HepG2 (cell line): ENCODE measurements around the gene FKBP10. TPM values are rescaled to one million over a fixed set of nuclear protein-coding genes. Genes with fewer than 3 reads are reported as not detected.

ENCODE experiments used
- ATF7-NPFF ChIP-seq: sonication (generic); formaldehyde crosslinking; IDR thresholded peaks from 2 replicates; pipeline ENCODE4 v1.8.1; 2023; ENCODE audit warnings: mild to moderate bottlenecking, low read depth, missing genetic modification reagents, moderate library complexity
- CBX5 ChIP-seq: sonication (generic); formaldehyde crosslinking; IDR thresholded peaks from 2 replicates; pipeline ENCODE4 v1.4.0; 2020; ENCODE audit warnings: missing genetic modification reagents, borderline replicate concordance
- HMGXB4 ChIP-seq, 2 experiments: sonication (generic) in 1 of 2; formaldehyde crosslinking in 1 of 2; IDR thresholded peaks; 2 replicates each; pipeline versions ENCODE4 v1.4.0 to v1.6.1; 2018 to 2020; ENCODE audit warnings: missing genetic modification reagents in 2 of 2, borderline replicate concordance in 1 of 2, low read depth in 1 of 2, mild to moderate bottlenecking in 1 of 2, missing biosample characterization in 1 of 2
- IKZF5 ChIP-seq: IDR thresholded peaks from 2 replicates; pipeline ENCODE4 v1.6.1; 2018; ENCODE audit warnings: missing genetic modification reagents, mild to moderate bottlenecking, missing compliant biosample characterization
- MED8 ChIP-seq: sonication (generic); formaldehyde crosslinking; IDR thresholded peaks from 2 replicates; pipeline ENCODE4 v1.8.1; 2023; ENCODE audit warnings: mild to moderate bottlenecking, missing genetic modification reagents; ENCODE audit not compliant: insufficient replicate concordance
- MEF2D ChIP-seq: sonication (generic); formaldehyde crosslinking; IDR thresholded peaks from 2 replicates; pipeline ENCODE4 v1.5.1; 2020; ENCODE audit warnings: mild to moderate bottlenecking, missing genetic modification reagents
- MIER2 ChIP-seq: IDR thresholded peaks from 2 replicates; pipeline ENCODE4 v1.6.1; 2016; ENCODE audit warnings: missing biosample characterization, missing genetic modification reagents
- NFE2L2 ChIP-seq: fragments of 150-350 bp; IDR thresholded peaks from 2 replicates; pipeline ENCODE4 v1.6.1; 2014; ENCODE audit warnings: low read length
- NR2C2 ChIP-seq: sonication (generic); formaldehyde crosslinking; IDR thresholded peaks from 2 replicates; pipeline ENCODE4 v1.4.0; 2020; ENCODE audit warnings: missing genetic modification reagents, mild to moderate bottlenecking, moderate library complexity, borderline replicate concordance
- RERE ChIP-seq: IDR thresholded peaks from 2 replicates; pipeline ENCODE4 v1.6.1; 2016; ENCODE audit warnings: low read depth, missing genetic modification reagents, missing compliant biosample characterization
- SALL1 ChIP-seq: sonication (generic); formaldehyde crosslinking; IDR thresholded peaks from 2 replicates; pipeline ENCODE4 v1.8.0; 2022; ENCODE audit warnings: mild to moderate bottlenecking, missing genetic modification reagents
- SOX13 ChIP-seq, 3 experiments: fragments of 450-650 bp in 1 of 3; sonication (generic) in 1 of 3; formaldehyde crosslinking in 1 of 3; IDR thresholded peaks in 2 of 3; conservative IDR thresholded peaks in 1 of 3; 2 replicates each; pipeline versions ENCODE4 v1.5.0 to v1.6.1; 2016 to 2020; ENCODE audit warnings: antibody characterized with exemption in 1 of 3, mild to moderate bottlenecking in 1 of 3, missing compliant biosample characterization in 1 of 3, missing genetic modification reagents in 1 of 3, moderate library complexity in 1 of 3
- SRSF4 ChIP-seq: fragments of 200-400 bp; formaldehyde crosslinking; IDR thresholded peaks from one replicate; pipeline ENCODE4 v1.6.1; 2018; ENCODE audit warnings: mild to moderate bottlenecking, low read depth, low read length, moderate library complexity; ENCODE audit not compliant: poor library complexity, severe bottlenecking
- TCF7L2 ChIP-seq: IDR thresholded peaks from 2 replicates; pipeline ENCODE4 v1.6.1; 2011; ENCODE audit warnings: mild to moderate bottlenecking, low read depth, low read length, moderate library complexity
- ZBTB7B ChIP-seq: sonication (generic); formaldehyde crosslinking; IDR thresholded peaks from 2 replicates; pipeline ENCODE4 v1.4.0; 2020; ENCODE audit warnings: missing genetic modification reagents
- ZBTB8A ChIP-seq: sonication (generic); formaldehyde crosslinking; IDR thresholded peaks from 2 replicates; pipeline ENCODE4 v1.4.0; 2020; ENCODE audit warnings: mild to moderate bottlenecking, low read depth, missing genetic modification reagents, borderline replicate concordance
- ZNF136 ChIP-seq: sonication (generic); formaldehyde crosslinking; IDR thresholded peaks from 2 replicates; pipeline ENCODE4 v1.8.1; 2022; ENCODE audit warnings: low read depth, mild to moderate bottlenecking, moderate library complexity, missing genetic modification reagents
- ZNF496 ChIP-seq: sonication (generic); formaldehyde crosslinking; IDR thresholded peaks from 2 replicates; pipeline ENCODE4 v1.8.1; 2023; ENCODE audit warnings: mild to moderate bottlenecking, moderate library complexity, missing genetic modification reagents; ENCODE audit not compliant: insufficient replicate concordance
- polyA plus RNA-seq, 8 experiments: library from polyadenylated mRNA; depleted of rRNA in 3 of 8; stranded (reverse) in 7 of 8; unstranded in 1 of 8; fragments of >200 nt; fragmentation: Illumina TruSeq in 4 of 8; extraction: Trizol in 4 of 8; gene quantifications; 2 replicates each; pipeline versions ENCODE4 v1.2.1 to v1.2.3, GENCODE V29; 2011 to 2016; ENCODE audit warnings: low read depth in 4 of 8, missing spikeins in 1 of 8, mixed read lengths in 1 of 8; ENCODE audit not compliant: insufficient read depth in 1 of 8
- total RNA-seq, 5 experiments: library from RNA; depleted of rRNA; stranded (reverse); fragments of >200 nt; fragmentation: Illumina TruSeq; extraction: Trizol; gene quantifications; 2 replicates each; pipeline ENCODE4 v1.2.3, GENCODE V29; 2016; ENCODE audit warnings: low read depth in 1 of 5

The FKBP10 gene
- total and polyA plus RNA-seq, 2 of the 13 experiments (the other 11 are each of a cell fraction or from before 2014, with no cell fraction given) = 149 to 573 TPM

GRCh38 chr17:41801374-41802271 lies 11.2 kb upstream of the FKBP10 start (continued):
- peak; percentile 72 to 78 for TF ChIP-seq HMGXB4 (CRISPR knock-in tag; IDR thresholded peaks at IDR 0.05; ENCODE audit: borderline replicate concordance in 1 of 2, low read depth in 1 of 2)
- TF ChIP-seq IKZF5 (CRISPR knock-in tag) = peak; percentile 38; the same call in 1 of the 2 replicates
- TF ChIP-seq RERE = no peak; the same call in 1 of the 2 replicates
- peak; percentile 37; the same call in 1 of the 2 replicates for TF ChIP-seq NR2C2
- TF ChIP-seq TCF7L2 = no peak
- TF ChIP-seq ZNF136 (CRISPR knock-in tag) = no peak
- no peak for TF ChIP-seq SOX13 (IDR thresholded peaks at IDR 0.05)
- TF ChIP-seq SOX13 (CRISPR knock-in tag; conservative IDR thresholded peaks at IDR 0.05 in 1 of 2, IDR thresholded peaks at IDR 0.05 in 1 of 2) = peak in 1 of 2 experiments; percentile 45; a peak in 1 of 4 replicates
- TF ChIP-seq MEF2D (CRISPR knock-in tag) = no peak
- no peak for TF ChIP-seq ZBTB8A (CRISPR knock-in tag)
- TF ChIP-seq ATF7-NPFF = 0 out of 2 replicates have a peak, but pooled peaks have one; percentile 49
- TF ChIP-seq SRSF4 = no peak
- 0 out of 2 replicates have a peak, but pooled peaks have one; percentile 10 for TF ChIP-seq NFE2L2
- TF ChIP-seq MIER2 (CRISPR knock-in tag) = peak; percentile 33; the same call in 1 of the 2 replicates
- peak; percentile 33 for TF ChIP-seq SALL1
- 0 out of 2 replicates have a peak, but pooled peaks have one; percentile 15 for TF ChIP-seq ZBTB7B
- TF ChIP-seq ZNF496 = no peak
- peak; percentile 48; the same call in 1 of the 2 replicates for TF ChIP-seq CBX5 (CRISPR knock-in tag)
- TF ChIP-seq MED8 (CRISPR knock-in tag) = peak; percentile 39
